ENCODE measurements around the gene HFM1. TPM values are rescaled to one million over a fixed set of nuclear protein-coding genes. Genes with fewer than 3 reads are reported as not detected.
A peak's percentile ranks its signal among the peaks of the same experiment; 100 is the strongest.

Gene HFM1
- total and polyA plus RNA-seq, 2 experiments from 2014 or later = 1.5 to 5.2 TPM

DNA sequence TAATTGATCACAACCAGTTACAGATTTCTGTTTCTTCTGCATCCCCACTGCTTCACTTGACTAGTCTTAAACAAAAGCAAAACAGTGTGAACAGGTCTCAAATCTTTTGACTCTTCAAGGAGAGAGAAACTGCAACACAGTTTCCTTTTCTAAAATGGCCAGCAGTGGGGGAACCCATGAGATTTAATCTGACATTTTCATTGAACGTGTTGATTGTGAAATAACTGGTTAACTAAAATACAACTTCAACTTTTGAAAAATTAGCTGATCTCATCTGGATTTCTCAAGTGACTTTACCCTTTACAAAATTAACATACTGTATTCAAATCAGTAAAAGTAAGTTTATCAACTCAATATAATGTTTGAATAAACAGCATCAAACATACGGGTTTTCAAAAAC lies 143.0 kb downstream of the HFM1 start:
- Histone ChIP-seq H3K4me1 (ENCODE audit: insufficient read depth) (no peaks in the 10 kb centered on the region), H3K9me2 (ENCODE audit: insufficient read depth) (no peaks in the 10 kb centered on the region), H4K20me1 (replicated peaks; ENCODE audit: insufficient read depth) (no peaks in the 10 kb centered on the region), H3K79me2 (replicated peaks; ENCODE audit: insufficient read depth) (no peaks in the 10 kb centered on the region), H3K27me3 (ENCODE audit: insufficient read depth) (no peaks in the 10 kb centered on the region), H3K4me2 (no peak overlapping the region), H3F3A (replicated peaks; ENCODE audit: low read depth) (no peaks in the 10 kb centered on the region), H2AFZ (no peak overlapping the region), H3K4me3 (no peak overlapping the region), H3K27ac (ENCODE audit: low read depth) (no peak overlapping the region), H3K36me3 (ENCODE audit: insufficient read depth) (no peaks in the 10 kb centered on the region)
- H3K9me3 Mint-ChIP-seq = no peaks in the 10 kb centered on the region
- peaks cover 2% of the 10 kb centered on the region for H3K27me3 Mint-ChIP-seq (ENCODE audit: insufficient read depth, low read depth, poor library complexity)
- no peaks in the 10 kb centered on the region for H3K36me3 Mint-ChIP-seq (ENCODE audit: low read depth)
- no peak overlapping the region for H3K4me3 Mint-ChIP-seq
- DNase-seq (ENCODE audit: low spot score) = no peak
- ATAC-seq = no peak
- no peak overlapping the region for H3K27ac Mint-ChIP-seq
- TF ChIP-seq, protein P1, sequence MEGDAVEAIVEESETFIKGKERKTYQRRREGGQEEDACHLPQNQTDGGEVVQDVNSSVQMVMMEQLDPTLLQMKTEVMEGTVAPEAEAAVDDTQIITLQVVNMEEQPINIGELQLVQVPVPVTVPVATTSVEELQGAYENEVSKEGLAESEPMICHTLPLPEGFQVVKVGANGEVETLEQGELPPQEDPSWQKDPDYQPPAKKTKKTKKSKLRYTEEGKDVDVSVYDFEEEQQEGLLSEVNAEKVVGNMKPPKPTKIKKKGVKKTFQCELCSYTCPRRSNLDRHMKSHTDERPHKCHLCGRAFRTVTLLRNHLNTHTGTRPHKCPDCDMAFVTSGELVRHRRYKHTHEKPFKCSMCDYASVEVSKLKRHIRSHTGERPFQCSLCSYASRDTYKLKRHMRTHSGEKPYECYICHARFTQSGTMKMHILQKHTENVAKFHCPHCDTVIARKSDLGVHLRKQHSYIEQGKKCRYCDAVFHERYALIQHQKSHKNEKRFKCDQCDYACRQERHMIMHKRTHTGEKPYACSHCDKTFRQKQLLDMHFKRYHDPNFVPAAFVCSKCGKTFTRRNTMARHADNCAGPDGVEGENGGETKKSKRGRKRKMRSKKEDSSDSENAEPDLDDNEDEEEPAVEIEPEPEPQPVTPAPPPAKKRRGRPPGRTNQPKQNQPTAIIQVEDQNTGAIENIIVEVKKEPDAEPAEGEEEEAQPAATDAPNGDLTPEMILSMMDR (conservative IDR thresholded peaks at IDR 0.05; ENCODE audit: low read depth in 2 of 2) = no peak
- TF ChIP-seq JUNB (IDR thresholded peaks at IDR 0.05; ENCODE audit: unreplicated experiment) = no peak
- no peak for TF ChIP-seq CREB1 (CRISPR knock-in tag; IDR thresholded peaks at IDR 0.05; ENCODE audit: low read depth)
- TF ChIP-seq ZNF331 (CRISPR knock-in tag; IDR thresholded peaks at IDR 0.05; ENCODE audit: low read depth) = no peak
- no peak for TF ChIP-seq EZH2 (IDR thresholded peaks at IDR 0.05; ENCODE audit: low read depth, unreplicated experiment)
- no peak for TF ChIP-seq NANOG (IDR thresholded peaks at IDR 0.05; ENCODE audit: borderline replicate concordance)
- no peaks in the 10 kb centered on the region for H3K4me1 Mint-ChIP-seq

- Histone ChIP-seq H3F3A (replicated peaks; ENCODE audit: low read depth) (no peaks in the 10 kb centered on the region), H3K27me3 (ENCODE audit: insufficient read depth) (no peaks in the 10 kb centered on the region), H4K20me1 (replicated peaks; ENCODE audit: insufficient read depth) (no peaks in the 10 kb centered on the region), H3K27ac (ENCODE audit: low read depth) (no peak overlapping the region), H3K79me2 (replicated peaks; ENCODE audit: insufficient read depth) (no peaks in the 10 kb centered on the region), H3K4me3 (no peak overlapping the region), H3K4me2 (no peak overlapping the region), H2AFZ (no peak overlapping the region), H3K9me2 (ENCODE audit: insufficient read depth) (no peaks in the 10 kb centered on the region), H3K4me1 (ENCODE audit: insufficient read depth) (peaks cover 10% of the 10 kb centered on the region), H3K36me3 (ENCODE audit: insufficient read depth) (no peaks in the 10 kb centered on the region)
- TF ChIP-seq ZNF114 (CRISPR knock-in tag; IDR thresholded peaks at IDR 0.05) (no peak), ZNF331 (CRISPR knock-in tag; IDR thresholded peaks at IDR 0.05; ENCODE audit: low read depth) (no peak), ZNF462 (CRISPR knock-in tag; IDR thresholded peaks at IDR 0.05) (no peak), EZH2phosphoT487 (IDR thresholded peaks at IDR 0.05; ENCODE audit: unreplicated experiment) (no peak), EZH2 (IDR thresholded peaks at IDR 0.05; ENCODE audit: low read depth, unreplicated experiment) (no peak)
- TF ChIP-seq, protein P1 (conservative IDR thresholded peaks at IDR 0.05; ENCODE audit: low read depth in 2 of 2) = no peak
- Mint-ChIP-seq H3K36me3 (ENCODE audit: low read depth) (no peaks in the 10 kb centered on the region), H3K27ac (no peak overlapping the region), H3K4me3 (no peak overlapping the region), H3K9me3 (no peaks in the 10 kb centered on the region), H3K4me1 (peaks cover 11% of the 10 kb centered on the region), H3K27me3 (ENCODE audit: insufficient read depth, low read depth, poor library complexity) (peaks cover 3% of the 10 kb centered on the region)
- peak; percentile 43 for DNase-seq (ENCODE audit: low spot score)
- ATAC-seq = peak; percentile 89
These were observed 159.2 kb downstream of the HFM1 start for GRCh38 chr1:91245435-91245834.

Data from GM23338 (cell line).